ENCODE results near the gene WFS1. TPM values are rescaled to one million over a fixed set of nuclear protein-coding genes. Genes with fewer than 3 reads are reported as not detected.

WFS1 gene
- total RNA-seq, 4 donors from 2014 or later = 62.3 to 159 (median 104) TPM

DNA sequence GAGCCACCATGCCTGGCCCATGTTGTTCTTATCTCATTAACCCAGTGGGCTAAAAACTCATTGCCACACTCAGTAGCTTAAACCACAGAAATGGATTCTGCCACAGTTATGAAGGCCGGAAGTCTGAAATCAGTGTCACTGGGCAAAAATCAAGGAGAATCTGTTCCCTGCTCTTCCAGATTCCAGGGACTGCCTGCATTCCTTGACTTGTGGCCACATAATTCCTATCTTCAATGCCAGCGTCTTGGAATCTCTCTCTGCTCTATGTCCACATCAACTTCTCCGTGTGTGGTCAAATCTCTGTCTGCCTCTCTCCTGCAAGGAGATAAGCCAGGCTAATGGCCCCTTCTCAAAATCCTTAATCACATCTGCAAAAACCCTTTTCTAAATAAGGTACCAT is 4.1 kb upstream of the WFS1 start:
- H3K4me3 ChIP-seq = no peak overlapping the region
- no peaks in the 10 kb centered on the region for H3K9me3 ChIP-seq
- H3K27ac ChIP-seq (replicated peaks in 1 of 4) = no peak overlapping the region
- WGBS = 79% methylated on average over 3 of the region's 3 CpGs
- peaks cover 7 to 11% (median 10%) of the 10 kb centered on the region in 4 donors for H3K4me1 ChIP-seq
- intact Hi-C loops (cut with DNase I) = no loop called here
- H3K27me3 ChIP-seq = peaks cover 0 to 5% (median 0%) of the 10 kb centered on the region in 4 donors
- TF ChIP-seq, protein P1, sequence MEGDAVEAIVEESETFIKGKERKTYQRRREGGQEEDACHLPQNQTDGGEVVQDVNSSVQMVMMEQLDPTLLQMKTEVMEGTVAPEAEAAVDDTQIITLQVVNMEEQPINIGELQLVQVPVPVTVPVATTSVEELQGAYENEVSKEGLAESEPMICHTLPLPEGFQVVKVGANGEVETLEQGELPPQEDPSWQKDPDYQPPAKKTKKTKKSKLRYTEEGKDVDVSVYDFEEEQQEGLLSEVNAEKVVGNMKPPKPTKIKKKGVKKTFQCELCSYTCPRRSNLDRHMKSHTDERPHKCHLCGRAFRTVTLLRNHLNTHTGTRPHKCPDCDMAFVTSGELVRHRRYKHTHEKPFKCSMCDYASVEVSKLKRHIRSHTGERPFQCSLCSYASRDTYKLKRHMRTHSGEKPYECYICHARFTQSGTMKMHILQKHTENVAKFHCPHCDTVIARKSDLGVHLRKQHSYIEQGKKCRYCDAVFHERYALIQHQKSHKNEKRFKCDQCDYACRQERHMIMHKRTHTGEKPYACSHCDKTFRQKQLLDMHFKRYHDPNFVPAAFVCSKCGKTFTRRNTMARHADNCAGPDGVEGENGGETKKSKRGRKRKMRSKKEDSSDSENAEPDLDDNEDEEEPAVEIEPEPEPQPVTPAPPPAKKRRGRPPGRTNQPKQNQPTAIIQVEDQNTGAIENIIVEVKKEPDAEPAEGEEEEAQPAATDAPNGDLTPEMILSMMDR (IDR thresholded peaks at IDR 0.05) = no peak
- TF ChIP-seq EP300 (IDR thresholded peaks at IDR 0.05) (no peak), POLR2A (IDR thresholded peaks at IDR 0.05; ENCODE audit: low read depth) (no peak), POLR2AphosphoS5 (IDR thresholded peaks at IDR 0.05) (no peak)
- no peaks in the 10 kb centered on the region for H3K36me3 ChIP-seq
- DNase-seq (ENCODE audit: extremely low spot score) = no peak

GRCh38 chr4:6267573-6267972 is 2.1 kb upstream of the WFS1 start:
- Histone ChIP-seq H3K9me3 (no peaks in the 10 kb centered on the region), H3K36me3 (no peaks in the 10 kb centered on the region), H3K27me3 (no peaks in the 10 kb centered on the region), H3K4me3 (no peak overlapping the region), H3K4me1 (peaks cover 27 to 31% (median 30%) of the 10 kb centered on the region in 4 donors), H3K27ac (replicated peaks in 1 of 4) (no peak overlapping the region)
- intact Hi-C loops (cut with DNase I) = no loop called here
- TF ChIP-seq POLR2A (IDR thresholded peaks at IDR 0.05; ENCODE audit: low read depth) = no peak
- TF ChIP-seq EP300 (IDR thresholded peaks at IDR 0.05) = no peak
- no peak for TF ChIP-seq POLR2AphosphoS5 (IDR thresholded peaks at IDR 0.05)
- TF ChIP-seq, protein P1 (IDR thresholded peaks at IDR 0.05) = no peak
- WGBS = 54% methylated on average over 3 of the region's 3 CpGs
- no peak for DNase-seq (ENCODE audit: extremely low spot score)

GRCh38 chr4:6268650-6269615 is 717 bp upstream of the WFS1 start:
- TF ChIP-seq EP300 (IDR thresholded peaks at IDR 0.05) = no peak
- TF ChIP-seq POLR2AphosphoS5 (IDR thresholded peaks at IDR 0.05) = no peak
- TF ChIP-seq POLR2A (IDR thresholded peaks at IDR 0.05; ENCODE audit: low read depth) = no peak
- TF ChIP-seq, protein P1 (IDR thresholded peaks at IDR 0.05) = no peak
- H3K36me3 ChIP-seq = no peaks in the 10 kb centered on the region
- H3K9me3 ChIP-seq = no peaks in the 10 kb centered on the region
- no peaks in the 10 kb centered on the region for H3K27me3 ChIP-seq
- H3K27ac ChIP-seq (replicated peaks in 1 of 4) = peak overlapping the region; percentile 69 to 95 (median 93)
- intact Hi-C loops (cut with DNase I) = no loop called here
- DNase-seq (ENCODE audit: extremely low spot score) = no peak
- H3K4me3 ChIP-seq = peak overlapping the region; percentile 86 to 99 (median 96)
- peaks cover 41 to 45% (median 44%) of the 10 kb centered on the region in 4 donors for H3K4me1 ChIP-seq
- 36% methylated on average over 20 of the region's 32 CpGs for WGBS

DNA sequence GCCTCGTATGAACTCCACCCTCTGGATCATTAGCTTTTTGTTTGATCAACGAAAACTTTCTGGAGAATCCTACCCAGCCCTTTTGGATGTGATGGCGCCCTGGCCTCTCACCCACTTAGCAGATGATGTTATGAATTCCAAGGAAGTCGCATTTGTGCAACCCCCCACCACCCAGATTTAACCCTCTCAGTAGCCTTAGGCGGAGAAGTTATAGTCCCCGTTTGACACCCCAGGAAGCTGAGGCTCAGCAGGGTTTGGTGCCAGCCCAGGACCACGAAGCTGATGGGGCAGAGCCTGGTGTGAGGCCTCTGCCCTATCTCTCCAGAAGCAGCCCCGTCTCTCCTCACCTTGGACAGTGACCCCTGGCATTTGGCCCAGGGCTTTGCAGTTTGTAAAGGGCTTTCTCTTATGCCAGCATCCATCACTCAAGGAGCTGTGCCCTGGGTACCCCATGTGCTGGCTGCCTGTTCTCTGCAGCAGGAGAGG is 1.0 kb downstream of the WFS1 start:
- DNase-seq (ENCODE audit: extremely low spot score) = no peak
- H3K9me3 ChIP-seq = no peaks in the 10 kb centered on the region
- H3K4me1 ChIP-seq = peaks cover 58 to 62% (median 62%) of the 10 kb centered on the region in 4 donors
- no peaks in the 10 kb centered on the region for H3K36me3 ChIP-seq
- no peaks in the 10 kb centered on the region for H3K27me3 ChIP-seq
- no peak for TF ChIP-seq EP300 (IDR thresholded peaks at IDR 0.05)
- no peak for TF ChIP-seq POLR2A (IDR thresholded peaks at IDR 0.05; ENCODE audit: low read depth)
- peak in 1 of 2 donors; percentile 15 for TF ChIP-seq POLR2AphosphoS5 (IDR thresholded peaks at IDR 0.05)
- TF ChIP-seq, protein P1 (IDR thresholded peaks at IDR 0.05) = no peak
- peak overlapping the region; percentile 86 to 99 (median 96) for H3K4me3 ChIP-seq
- intact Hi-C loops (cut with DNase I) = no loop called here
- H3K27ac ChIP-seq (replicated peaks in 1 of 4) = peak overlapping the region; percentile 92 to 97 (median 94)
- whole genome bisulfite sequencing = 23% methylated on average over 8 of the region's 8 CpGs

Data from esophagus muscularis mucosa (tissue), 4 donors.